ENCODE data around the gene CAP1.
"Not testable (repeated sequence)": the region's sequence is repeated elsewhere in the genome, so short reads cannot be mapped to it uniquely, and the experiment has no call there.

CAP1 gene

GRCh38 chr1:40032240-40032891 lies 8.2 kb upstream of the CAP1 start:
- DNase-seq = peak; percentile 58

- DNase-seq = no peak
Measured at GRCh38 chr1:40034869-40035268, 5.7 kb upstream of the CAP1 start.

- no peak for DNase-seq
Measured at GRCh38 chr1:40036574-40036973, 4.0 kb upstream of the CAP1 start.

GRCh38 chr1:40037254-40037653 lies 3.3 kb upstream of the CAP1 start:
- not testable (repeated sequence) for DNase-seq

GRCh38 chr1:40038697-40039096 lies 1.8 kb upstream of the CAP1 start:
- DNase-seq = no peak

- no peak for DNase-seq
Measured at GRCh38 chr1:40039245-40039756, 1.2 kb upstream of the CAP1 start.

GRCh38 chr1:40039757-40040510 lies 595 bp upstream of the CAP1 start:
- peak; percentile 96 for DNase-seq

- no peak for DNase-seq
Measured at GRCh38 chr1:40041466-40041838, 923 bp downstream of the CAP1 start.

GRCh38 chr1:40042341-40042740 lies 1.8 kb downstream of the CAP1 start:
- DNase-seq = no peak

GRCh38 chr1:40044110-40044509 lies 3.6 kb downstream of the CAP1 start:
- no peak for DNase-seq

- no peak for DNase-seq
Measured at GRCh38 chr1:40045182-40045581, 4.7 kb downstream of the CAP1 start.

GRCh38 chr1:40045766-40046165 lies 5.2 kb downstream of the CAP1 start:
- DNase-seq = no peak

GRCh38 chr1:40047276-40047675 lies 6.7 kb downstream of the CAP1 start:
- DNase-seq = no peak

GRCh38 chr1:40047769-40048168 lies 7.2 kb downstream of the CAP1 start:
- no peak for DNase-seq

- no peak for DNase-seq
Measured at GRCh38 chr1:40049725-40050124, 9.2 kb downstream of the CAP1 start.

GRCh38 chr1:40050863-40051262 lies 10.3 kb downstream of the CAP1 start:
- no peak for DNase-seq

GRCh38 chr1:40053138-40053887 lies 12.8 kb downstream of the CAP1 start:
- DNase-seq = no peak

GRCh38 chr1:40056519-40057309 lies 16.2 kb downstream of the CAP1 start:
- DNase-seq = no peak

GRCh38 chr1:40057310-40058030 lies 16.9 kb downstream of the CAP1 start:
- no peak for DNase-seq

GRCh38 chr1:40058097-40058452 lies 17.5 kb downstream of the CAP1 start:
- no peak for DNase-seq

- DNase-seq = no peak
Measured at GRCh38 chr1:40058453-40059337, 18.2 kb downstream of the CAP1 start.

Data from NCI-H510A (cell line).